Stimulated activated CD8-positive, alpha-beta memory T cell treated with anti-CD3 and anti-CD28 coated beads, Interleukin-7, amount 100 ng/mL, for 1 hour (primary cell): Measurements from ENCODE around the gene GDA.
A peak's percentile ranks its signal among the peaks of the same experiment; 100 is the strongest.
"Not testable (repeated sequence)": the region's sequence is repeated elsewhere in the genome, so short reads cannot be mapped to it uniquely, and the experiment has no call there.

Source experiments
- DNase-seq, 2 donors: peaks; one replicate each; pipeline ENCODE4 v3.0.0-alpha.2; 2020; ENCODE audit warnings: low read depth in 2 of 2

The GDA gene

GRCh38 chr9:72278959-72279358 is 129.7 kb downstream of the GDA start:
- DNase-seq: no peak

GRCh38 chr9:72280913-72281500 is 131.8 kb downstream of the GDA start:
- peak; percentile 24 to 49 for DNase-seq

GRCh38 chr9:72289401-72289800 is 140.2 kb downstream of the GDA start:
- no peak for DNase-seq

GRCh38 chr9:72290311-72290710 is 141.1 kb downstream of the GDA start:
- DNase-seq: no peak

- DNase-seq: not testable (repeated sequence)
Observed at GRCh38 chr9:72291576-72291975, 142.3 kb downstream of the GDA start.

GRCh38 chr9:72292256-72292682 is 143.0 kb downstream of the GDA start:
- no peak for DNase-seq

- DNase-seq: no peak
Observed at GRCh38 chr9:72292874-72293607, 143.8 kb downstream of the GDA start.

- no peak for DNase-seq
Observed at GRCh38 chr9:72294936-72295335, 145.7 kb downstream of the GDA start.

- no peak for DNase-seq
Observed at GRCh38 chr9:72297516-72297915, 148.3 kb downstream of the GDA start.

- DNase-seq: no peak
Observed at GRCh38 chr9:72299017-72299603, 149.9 kb downstream of the GDA start.

GRCh38 chr9:72300873-72301272 is 151.6 kb downstream of the GDA start:
- DNase-seq: no peak
